Keratinocyte (primary cell): ENCODE data around the gene SPATS2L. TPM values are rescaled to one million over a fixed set of nuclear protein-coding genes. Genes with fewer than 3 reads are reported as not detected.

Experiments used
- DNase-seq: peaks from one replicate; pipeline ENCODE4 v3.0.0-alpha.2; 2011; ENCODE audit warnings: low read depth, missing footprints, low spot score
- FAIRE-seq: peaks from 2 replicates; lab custom pipeline; 2011; peaks lifted over from hg19 to GRCh38; lab: Jason Lieb, UNC
- H2AFZ ChIP-seq: 2 replicates; pipeline ENCODE4 v1.6.0; 2012; ENCODE audit warnings: low read length, control low read depth, inconsistent platforms; ENCODE audit not compliant: control insufficient read depth
- H3K27ac ChIP-seq: 2 replicates; pipeline ENCODE4 v1.5.1; 2011; ENCODE audit warnings: low read length; ENCODE audit not compliant: control insufficient read depth, insufficient read depth
- H3K27me3 ChIP-seq: 3 replicates; pipeline ENCODE4 v1.6.0; 2011; ENCODE audit warnings: low read length; ENCODE audit not compliant: control insufficient read depth, insufficient read depth; ENCODE audit errors: extremely low read depth
- H3K36me3 ChIP-seq, 2 experiments: 2 replicates in 1 of 2; 3 replicates in 1 of 2; pipeline ENCODE4 v1.5.1; 2011; ENCODE audit warnings: low read length in 2 of 2, mild to moderate bottlenecking in 1 of 2; ENCODE audit not compliant: control insufficient read depth in 2 of 2, insufficient read depth in 2 of 2; ENCODE audit errors: extremely low read depth in 1 of 2
- H3K4me1 ChIP-seq: 3 replicates; pipeline ENCODE4 v1.5.1; 2011; ENCODE audit warnings: low read length; ENCODE audit not compliant: control insufficient read depth, insufficient read depth; ENCODE audit errors: extremely low read depth
- H3K4me2 ChIP-seq: 3 replicates; pipeline ENCODE4 v1.6.0; 2011; ENCODE audit warnings: low read depth, low read length; ENCODE audit not compliant: control insufficient read depth, insufficient read depth; ENCODE audit errors: extremely low read depth
- H3K4me3 ChIP-seq, 3 experiments: fragments of 200-600 bp in 1 of 3; sonication (generic) in 1 of 3; 2 replicates in 2 of 3; 3 replicates in 1 of 3; pipeline ENCODE4 v1.5.1; 2011 to 2016; ENCODE audit warnings: low read length in 3 of 3, mild to moderate bottlenecking in 3 of 3, control low read depth in 2 of 3, inconsistent platforms in 1 of 3, low read depth in 1 of 3, mixed read lengths in 1 of 3, mixed run types in 1 of 3, moderate library complexity in 1 of 3; ENCODE audit not compliant: control insufficient read depth in 2 of 3, insufficient read depth in 2 of 3; ENCODE audit errors: extremely low read depth in 1 of 3
- H3K79me2 ChIP-seq: 2 replicates; pipeline ENCODE4 v1.6.0; 2012; ENCODE audit warnings: low read length; ENCODE audit not compliant: control insufficient read depth, insufficient read depth
- H3K9ac ChIP-seq: 3 replicates; pipeline ENCODE4 v1.6.0; 2011; ENCODE audit warnings: low read length; ENCODE audit not compliant: control insufficient read depth, insufficient read depth; ENCODE audit errors: extremely low read depth
- H3K9me1 ChIP-seq: 3 replicates; pipeline ENCODE4 v1.6.0; 2011; ENCODE audit warnings: low read length; ENCODE audit not compliant: control insufficient read depth, insufficient read depth; ENCODE audit errors: extremely low read depth
- H3K9me3 ChIP-seq: 2 replicates; pipeline ENCODE4 v1.5.1; 2012; ENCODE audit warnings: low read depth, low read length; ENCODE audit not compliant: control insufficient read depth
- H4K20me1 ChIP-seq: 3 replicates; pipeline ENCODE4 v1.6.0; 2011; ENCODE audit warnings: low read length; ENCODE audit not compliant: control insufficient read depth, insufficient read depth; ENCODE audit errors: extremely low read depth
- EZH2 ChIP-seq: IDR thresholded peaks from one replicate; pipeline ENCODE4 v1.6.1; 2012; ENCODE audit warnings: inconsistent platforms, mild to moderate bottlenecking, low read length, moderate library complexity
- dilution Hi-C: fragments of 300-500 bp; cut with MboI; formaldehyde crosslinking; loops from one replicate; pipeline ENCODE4 v1.7.0; 2020; ENCODE audit warnings: low sequenced_read_pairs; ENCODE audit not compliant: extremely low pct_ligation_motif_present
- polyA plus RNA-seq, 5 experiments: library from polyadenylated mRNA; depleted of rRNA in 3 of 5; stranded (reverse) in 3 of 5; stranded (forward) in 1 of 5; unstranded in 1 of 5; fragments of >200 nt; gene quantifications; 1 replicate in 1 of 5; 2 replicates in 3 of 5; 3 replicates in 1 of 5; pipeline versions ENCODE4 v1.2.1 to v1.2.3, GENCODE V29; 2011 to 2012; ENCODE audit warnings: missing spikeins in 2 of 5, low read depth in 1 of 5, low replicate concordance in 1 of 5
- TF ChIP-seq, protein P1 (sequence below), 3 experiments: IDR thresholded peaks in 1 of 3; conservative IDR thresholded peaks in 1 of 3; optimal IDR thresholded peaks in 1 of 3; 2 replicates in 2 of 3; 3 replicates in 1 of 3; pipeline versions ENCODE3 to v1.5.1; 2011; ENCODE audit warnings: low read length in 3 of 3, mild to moderate bottlenecking in 3 of 3, moderate library complexity in 2 of 3, control low read depth in 1 of 3, inconsistent platforms in 1 of 3; ENCODE audit not compliant: insufficient read depth in 2 of 3; ENCODE audit errors: extremely low read depth in 1 of 3

Gene SPATS2L
- polyA plus RNA-seq, 1 donor (not counting 4 experiments of a cell fraction or from before 2014, with no cell fraction given) = 95.3 TPM

DNA sequence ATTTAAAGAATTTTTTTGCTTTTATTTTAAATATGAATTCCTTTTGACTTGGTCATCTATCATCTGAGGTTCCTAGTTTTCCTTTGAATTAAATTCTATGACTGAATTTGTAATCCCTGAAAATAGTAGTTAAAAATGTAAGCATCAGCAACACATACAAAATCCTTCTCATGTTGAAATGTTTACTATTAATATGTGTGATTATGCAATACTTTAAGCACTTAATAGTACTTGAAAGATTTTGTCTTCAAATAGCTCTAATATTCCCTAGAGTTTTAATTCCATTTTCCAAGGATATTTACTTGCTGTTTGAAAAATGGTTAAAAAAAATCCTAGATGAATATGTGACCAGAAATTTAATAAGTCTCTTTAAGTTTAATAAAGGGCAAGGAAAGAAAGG, 26.6 kb upstream of the SPATS2L start:
- no peak overlapping the region for H3K9ac ChIP-seq
- no peak overlapping the region for H2AFZ ChIP-seq
- DNase-seq (no peak), FAIRE-seq (no peak)
- H3K4me2 ChIP-seq = no peak overlapping the region
- H3K9me3 ChIP-seq = no peaks in the 10 kb centered on the region
- no peak overlapping the region for H3K4me3 ChIP-seq
- TF ChIP-seq, protein P1, sequence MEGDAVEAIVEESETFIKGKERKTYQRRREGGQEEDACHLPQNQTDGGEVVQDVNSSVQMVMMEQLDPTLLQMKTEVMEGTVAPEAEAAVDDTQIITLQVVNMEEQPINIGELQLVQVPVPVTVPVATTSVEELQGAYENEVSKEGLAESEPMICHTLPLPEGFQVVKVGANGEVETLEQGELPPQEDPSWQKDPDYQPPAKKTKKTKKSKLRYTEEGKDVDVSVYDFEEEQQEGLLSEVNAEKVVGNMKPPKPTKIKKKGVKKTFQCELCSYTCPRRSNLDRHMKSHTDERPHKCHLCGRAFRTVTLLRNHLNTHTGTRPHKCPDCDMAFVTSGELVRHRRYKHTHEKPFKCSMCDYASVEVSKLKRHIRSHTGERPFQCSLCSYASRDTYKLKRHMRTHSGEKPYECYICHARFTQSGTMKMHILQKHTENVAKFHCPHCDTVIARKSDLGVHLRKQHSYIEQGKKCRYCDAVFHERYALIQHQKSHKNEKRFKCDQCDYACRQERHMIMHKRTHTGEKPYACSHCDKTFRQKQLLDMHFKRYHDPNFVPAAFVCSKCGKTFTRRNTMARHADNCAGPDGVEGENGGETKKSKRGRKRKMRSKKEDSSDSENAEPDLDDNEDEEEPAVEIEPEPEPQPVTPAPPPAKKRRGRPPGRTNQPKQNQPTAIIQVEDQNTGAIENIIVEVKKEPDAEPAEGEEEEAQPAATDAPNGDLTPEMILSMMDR (optimal IDR thresholded peaks at IDR 0.05 in 1 of 3, IDR thresholded peaks at IDR 0.05 in 1 of 3, conservative IDR thresholded peaks at IDR 0.05 in 1 of 3; ENCODE audit: extremely low read depth in 1 of 3, insufficient read depth in 2 of 3, low read length in 3 of 3) = no peak
- no peak for TF ChIP-seq EZH2
- H3K36me3 ChIP-seq = no peaks in the 10 kb centered on the region
- H3K27me3 ChIP-seq = no peaks in the 10 kb centered on the region
- peaks cover 24% of the 10 kb centered on the region for H3K4me1 ChIP-seq
- H4K20me1 ChIP-seq = no peaks in the 10 kb centered on the region
- no peak overlapping the region for H3K27ac ChIP-seq
- dilution Hi-C loops = no loop called here
- no peaks in the 10 kb centered on the region for H3K79me2 ChIP-seq
- H3K9me1 ChIP-seq = no peaks in the 10 kb centered on the region

DNA sequence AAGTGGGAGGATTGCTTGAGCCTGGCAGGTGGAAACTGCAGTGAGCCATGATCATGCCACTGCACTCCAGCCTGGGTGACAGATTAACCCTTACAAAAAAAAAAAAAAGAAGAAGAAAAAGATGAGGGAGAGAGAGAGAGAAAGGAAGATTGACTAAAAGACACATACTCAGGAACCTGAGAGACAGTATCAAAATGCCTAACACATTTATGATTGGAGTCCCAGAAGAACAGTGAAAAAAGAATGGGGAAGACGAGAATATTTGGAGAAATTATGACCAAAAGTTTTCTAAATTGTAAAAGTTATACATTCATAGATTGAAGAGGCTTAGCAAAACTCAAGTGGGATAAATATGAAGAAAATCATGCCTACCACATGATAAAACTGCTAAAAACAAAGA, 19.9 kb upstream of the SPATS2L start:
- Histone ChIP-seq H3K27ac (no peak overlapping the region), H4K20me1 (no peaks in the 10 kb centered on the region), H2AFZ (no peak overlapping the region), H3K4me2 (no peak overlapping the region), H3K9me3 (no peaks in the 10 kb centered on the region), H3K9ac (no peak overlapping the region), H3K79me2 (no peaks in the 10 kb centered on the region), H3K27me3 (no peaks in the 10 kb centered on the region), H3K4me1 (peaks cover 10% of the 10 kb centered on the region), H3K36me3 (no peaks in the 10 kb centered on the region), H3K9me1 (no peaks in the 10 kb centered on the region), H3K4me3 (no peak overlapping the region)
- no peak for TF ChIP-seq EZH2
- TF ChIP-seq, protein P1 (optimal IDR thresholded peaks at IDR 0.05 in 1 of 3, IDR thresholded peaks at IDR 0.05 in 1 of 3, conservative IDR thresholded peaks at IDR 0.05 in 1 of 3; ENCODE audit: extremely low read depth in 1 of 3, insufficient read depth in 2 of 3, low read length in 3 of 3) = no peak
- FAIRE-seq = no peak
- dilution Hi-C loops = no loop called here
- no peak for DNase-seq
